ENCODE results near the gene FHOD3.

The FHOD3 gene

GRCh38 chr18:36503477-36503876 lies 206.0 kb downstream of the FHOD3 start:
- no peak for DNase-seq (ENCODE audit: insufficient read length, low spot score)
- no peak for FAIRE-seq

- no peak for FAIRE-seq
- DNase-seq (ENCODE audit: insufficient read length, low spot score) = no peak
Measured at GRCh38 chr18:36504928-36505327, 207.4 kb downstream of the FHOD3 start.

- DNase-seq (ENCODE audit: insufficient read length, low spot score) (no peak), FAIRE-seq (no peak)
Measured at GRCh38 chr18:36505665-36506064, 208.2 kb downstream of the FHOD3 start.

- DNase-seq (ENCODE audit: insufficient read length, low spot score) (no peak), FAIRE-seq (no peak)
Measured at GRCh38 chr18:36509646-36510197, 212.2 kb downstream of the FHOD3 start.

- DNase-seq (ENCODE audit: insufficient read length, low spot score) = no peak
- FAIRE-seq = no peak
Measured at GRCh38 chr18:36511791-36512352, 214.4 kb downstream of the FHOD3 start.

- no peak for DNase-seq (ENCODE audit: insufficient read length, low spot score)
- FAIRE-seq = no peak
Measured at GRCh38 chr18:36513556-36513955, 216.0 kb downstream of the FHOD3 start.

- FAIRE-seq = no peak
- DNase-seq (ENCODE audit: insufficient read length, low spot score) = no peak
Measured at GRCh38 chr18:36514778-36515177, 217.3 kb downstream of the FHOD3 start.

- DNase-seq (ENCODE audit: insufficient read length, low spot score) (no peak), FAIRE-seq (no peak)
Measured at GRCh38 chr18:36516258-36516657, 218.7 kb downstream of the FHOD3 start.

GRCh38 chr18:36516726-36517125 lies 219.2 kb downstream of the FHOD3 start:
- no peak for DNase-seq (ENCODE audit: insufficient read length, low spot score)
- no peak for FAIRE-seq

GRCh38 chr18:36518839-36519238 lies 221.3 kb downstream of the FHOD3 start:
- FAIRE-seq (no peak), DNase-seq (ENCODE audit: insufficient read length, low spot score) (no peak)

GRCh38 chr18:36519358-36519757 lies 221.8 kb downstream of the FHOD3 start:
- FAIRE-seq = no peak

GRCh38 chr18:36522509-36522908 lies 225.0 kb downstream of the FHOD3 start:
- no peak for DNase-seq (ENCODE audit: insufficient read length, low spot score)
- no peak for FAIRE-seq

More at GRCh38 chr18:36519358-36519757, 221.8 kb downstream of the FHOD3 start:
- DNase-seq (ENCODE audit: insufficient read length, low spot score) = no peak

- no peak for DNase-seq (ENCODE audit: insufficient read length, low spot score)
- no peak for FAIRE-seq
Measured at GRCh38 chr18:36525913-36526312, 228.4 kb downstream of the FHOD3 start.

GRCh38 chr18:36526611-36527010 lies 229.1 kb downstream of the FHOD3 start:
- no peak for FAIRE-seq

GRCh38 chr18:36527051-36527450 lies 229.5 kb downstream of the FHOD3 start:
- FAIRE-seq (no peak), DNase-seq (ENCODE audit: insufficient read length, low spot score) (no peak)

More at GRCh38 chr18:36526611-36527010, 229.1 kb downstream of the FHOD3 start:
- DNase-seq (ENCODE audit: insufficient read length, low spot score) = no peak

- FAIRE-seq (no peak), DNase-seq (ENCODE audit: insufficient read length, low spot score) (no peak)
Measured at GRCh38 chr18:36527740-36528455, 230.4 kb downstream of the FHOD3 start.

GRCh38 chr18:36529747-36530146 lies 232.2 kb downstream of the FHOD3 start:
- FAIRE-seq (no peak), DNase-seq (ENCODE audit: insufficient read length, low spot score) (no peak)

- FAIRE-seq = no peak
- DNase-seq (ENCODE audit: insufficient read length, low spot score) = no peak
Measured at GRCh38 chr18:36530676-36531405, 233.3 kb downstream of the FHOD3 start.

- no peak for FAIRE-seq
- DNase-seq (ENCODE audit: insufficient read length, low spot score) = no peak
Measured at GRCh38 chr18:36531636-36532035, 234.1 kb downstream of the FHOD3 start.

GRCh38 chr18:36532394-36532793 lies 234.9 kb downstream of the FHOD3 start:
- FAIRE-seq = no peak

GRCh38 chr18:36532815-36533214 lies 235.3 kb downstream of the FHOD3 start:
- FAIRE-seq = no peak
- no peak for DNase-seq (ENCODE audit: insufficient read length, low spot score)

More at GRCh38 chr18:36532394-36532793, 234.9 kb downstream of the FHOD3 start:
- DNase-seq (ENCODE audit: insufficient read length, low spot score) = no peak
